Neutrophil (primary cell): ENCODE measurements around the gene CETP.

Experiments
- H3K27ac ChIP-seq: fragments of 200-600 bp; sonication (generic); 2 replicates; pipeline ENCODE4 v1.5.1; 2016; ENCODE audit warnings: mild to moderate bottlenecking, moderate library complexity
- H3K27me3 ChIP-seq: fragments of 200-600 bp; sonication (generic); 2 replicates; pipeline ENCODE4 v1.6.0; 2016; ENCODE audit warnings: mild to moderate bottlenecking
- H3K36me3 ChIP-seq: fragments of 200-600 bp; sonication (generic); 2 replicates; pipeline ENCODE4 v1.5.1; 2017
- H3K4me1 ChIP-seq, 2 experiments: fragments of 200-600 bp in 1 of 2; sonication (generic) in 1 of 2; 1 replicate in 1 of 2; 2 replicates in 1 of 2; pipeline versions ENCODE4 v1.5.1 to v1.6.1; 2013 to 2016; ENCODE audit warnings: low read depth in 1 of 2, low read length in 1 of 2, mild to moderate bottlenecking in 1 of 2, moderate library complexity in 1 of 2; ENCODE audit not compliant: control insufficient read depth in 1 of 2, insufficient read depth in 1 of 2
- H3K4me3 ChIP-seq, 2 experiments: fragments of 200-600 bp in 1 of 2; sonication (generic) in 1 of 2; 1 replicate in 1 of 2; 2 replicates in 1 of 2; pipeline ENCODE4 v1.5.1; 2013 to 2016; ENCODE audit warnings: low read depth in 1 of 2, low read length in 1 of 2, mild to moderate bottlenecking in 1 of 2, moderate library complexity in 1 of 2
- H3K9me3 ChIP-seq: fragments of 200-600 bp; sonication (generic); 2 replicates; pipeline ENCODE4 v1.5.1; 2016
- TF ChIP-seq, protein P1 (sequence below): fragments of 200-600 bp; sonication (generic); IDR thresholded peaks from 2 replicates; pipeline ENCODE4 v1.5.1; 2016; ENCODE audit warnings: antibody characterized with exemption

CETP gene

DNA sequence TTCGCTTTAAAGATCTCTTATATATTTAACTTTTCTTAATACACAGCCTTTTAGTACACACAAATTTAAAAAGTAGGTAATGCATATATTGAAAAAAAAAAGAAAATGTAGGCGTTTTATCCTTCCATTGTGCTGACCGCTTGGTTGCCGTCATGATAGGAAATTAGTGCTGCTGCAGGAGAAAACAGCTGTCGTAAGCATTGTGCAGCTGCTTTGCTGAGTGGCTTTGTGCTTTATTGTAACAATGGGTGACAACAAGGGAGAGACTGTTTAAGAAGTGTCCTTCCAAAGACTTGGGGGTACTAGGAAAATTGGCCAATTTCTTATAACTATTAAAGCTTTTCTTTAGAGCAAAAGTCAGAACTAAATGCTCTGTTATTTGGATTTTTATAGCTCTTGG is 24.8 kb upstream of the CETP start:
- Histone ChIP-seq H3K4me3 (no peak overlapping the region), H3K9me3 (no peaks in the 10 kb centered on the region), H3K27ac (no peak overlapping the region), H3K36me3 (peaks cover 73% of the 10 kb centered on the region), H3K27me3 (no peaks in the 10 kb centered on the region), H3K4me1 (peaks cover 15 to 21% of the 10 kb centered on the region in 2 experiments)
- TF ChIP-seq, protein P1, sequence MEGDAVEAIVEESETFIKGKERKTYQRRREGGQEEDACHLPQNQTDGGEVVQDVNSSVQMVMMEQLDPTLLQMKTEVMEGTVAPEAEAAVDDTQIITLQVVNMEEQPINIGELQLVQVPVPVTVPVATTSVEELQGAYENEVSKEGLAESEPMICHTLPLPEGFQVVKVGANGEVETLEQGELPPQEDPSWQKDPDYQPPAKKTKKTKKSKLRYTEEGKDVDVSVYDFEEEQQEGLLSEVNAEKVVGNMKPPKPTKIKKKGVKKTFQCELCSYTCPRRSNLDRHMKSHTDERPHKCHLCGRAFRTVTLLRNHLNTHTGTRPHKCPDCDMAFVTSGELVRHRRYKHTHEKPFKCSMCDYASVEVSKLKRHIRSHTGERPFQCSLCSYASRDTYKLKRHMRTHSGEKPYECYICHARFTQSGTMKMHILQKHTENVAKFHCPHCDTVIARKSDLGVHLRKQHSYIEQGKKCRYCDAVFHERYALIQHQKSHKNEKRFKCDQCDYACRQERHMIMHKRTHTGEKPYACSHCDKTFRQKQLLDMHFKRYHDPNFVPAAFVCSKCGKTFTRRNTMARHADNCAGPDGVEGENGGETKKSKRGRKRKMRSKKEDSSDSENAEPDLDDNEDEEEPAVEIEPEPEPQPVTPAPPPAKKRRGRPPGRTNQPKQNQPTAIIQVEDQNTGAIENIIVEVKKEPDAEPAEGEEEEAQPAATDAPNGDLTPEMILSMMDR, result no peak

DNA sequence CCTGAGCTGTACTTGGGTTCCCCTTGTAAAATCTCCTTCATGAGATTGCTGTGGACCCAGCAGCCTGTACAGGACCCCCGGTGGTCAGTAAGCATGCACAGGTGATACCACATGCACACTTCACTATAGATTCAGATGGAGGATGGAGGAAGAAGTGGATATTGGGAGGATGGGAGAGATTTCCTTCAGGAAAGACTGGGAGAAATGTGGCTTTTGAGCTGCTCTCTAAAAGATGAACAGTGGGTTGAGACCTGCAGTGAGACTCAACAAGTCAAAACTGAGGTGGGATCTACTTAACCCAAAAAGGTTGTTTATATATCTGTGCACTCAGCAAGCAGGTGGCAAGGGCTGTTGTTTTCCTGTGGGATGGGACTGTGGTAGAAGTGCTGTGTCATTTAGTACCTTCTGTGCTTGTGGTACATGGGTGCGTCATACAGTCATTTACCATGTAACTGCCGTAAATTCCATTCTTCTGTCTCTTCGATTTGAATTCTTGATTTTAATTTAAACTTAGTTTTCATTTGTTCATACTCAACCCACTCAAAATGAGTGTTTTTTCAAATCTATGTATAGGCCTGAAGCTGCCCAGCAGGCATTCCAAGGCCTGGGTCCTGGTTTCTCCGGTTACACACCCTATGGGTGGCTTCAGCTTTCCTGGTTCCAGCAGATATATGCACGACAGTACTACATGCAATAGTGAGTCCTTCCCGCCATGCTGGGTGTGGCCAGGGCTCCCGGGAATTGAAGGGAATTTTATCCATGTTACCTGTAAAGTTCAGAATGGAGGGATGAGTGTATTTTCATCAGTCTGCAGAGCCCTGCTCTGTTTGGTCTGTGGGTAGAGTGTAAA is 22.9 kb upstream of the CETP start:
- Histone ChIP-seq H3K36me3 (peaks cover 92% of the 10 kb centered on the region), H3K9me3 (no peaks in the 10 kb centered on the region), H3K27ac (peak overlapping the region; percentile 1), H3K27me3 (no peaks in the 10 kb centered on the region), H3K4me1 (peaks cover 6 to 11% of the 10 kb centered on the region in 2 experiments), H3K4me3 (no peak overlapping the region)
- TF ChIP-seq, protein P1, result no peak

DNA sequence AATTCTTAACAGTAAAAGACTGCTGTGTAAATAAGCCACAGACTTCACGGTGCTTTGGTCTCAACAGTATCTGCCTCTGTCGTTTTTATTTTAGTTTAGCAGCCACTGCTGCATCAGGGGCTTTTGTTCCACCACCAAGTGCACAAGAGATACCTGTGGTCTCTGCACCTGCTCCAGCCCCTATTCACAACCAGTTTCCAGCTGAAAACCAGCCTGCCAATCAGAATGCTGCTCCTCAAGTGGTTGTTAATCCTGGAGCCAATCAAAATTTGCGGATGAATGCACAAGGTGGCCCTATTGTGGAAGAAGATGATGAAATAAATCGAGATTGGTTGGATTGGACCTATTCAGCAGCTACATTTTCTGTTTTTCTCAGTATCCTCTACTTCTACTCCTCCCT is 21.9 kb upstream of the CETP start:
- H3K36me3 ChIP-seq, result peaks cover 100% of the 10 kb centered on the region
- H3K27ac ChIP-seq, result peak overlapping the region; percentile 14
- TF ChIP-seq, protein P1, result no peak
- H3K4me1 ChIP-seq, result peaks cover 0 to 3% of the 10 kb centered on the region in 2 experiments
- no peaks in the 10 kb centered on the region for H3K27me3 ChIP-seq
- no peaks in the 10 kb centered on the region for H3K9me3 ChIP-seq
- H3K4me3 ChIP-seq, result no peak overlapping the region

DNA sequence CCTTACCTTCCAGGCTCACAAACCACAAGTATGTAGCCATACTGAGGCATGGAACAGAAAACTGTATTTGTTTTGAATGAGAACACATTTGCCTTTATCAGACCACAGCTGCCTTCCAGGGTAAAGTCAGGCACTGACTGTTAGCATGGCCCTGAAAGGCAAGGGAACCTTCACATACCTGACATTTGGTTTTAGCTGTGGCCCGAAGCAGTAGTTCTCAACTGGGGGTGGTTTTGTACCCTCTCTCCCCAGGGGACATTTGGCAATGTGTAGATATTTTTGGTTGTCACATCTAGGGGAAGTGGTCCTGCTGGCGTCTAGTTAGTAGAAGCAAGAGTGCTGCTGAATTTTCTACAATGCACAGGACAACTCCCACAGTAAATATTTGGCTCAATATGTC is 20.7 kb upstream of the CETP start:
- Histone ChIP-seq H3K27ac (no peak overlapping the region), H3K27me3 (no peaks in the 10 kb centered on the region), H3K36me3 (peaks cover 100% of the 10 kb centered on the region), H3K4me1 (no peaks in the 10 kb centered on the region), H3K9me3 (no peaks in the 10 kb centered on the region), H3K4me3 (no peak overlapping the region)
- TF ChIP-seq, protein P1, result no peak

DNA sequence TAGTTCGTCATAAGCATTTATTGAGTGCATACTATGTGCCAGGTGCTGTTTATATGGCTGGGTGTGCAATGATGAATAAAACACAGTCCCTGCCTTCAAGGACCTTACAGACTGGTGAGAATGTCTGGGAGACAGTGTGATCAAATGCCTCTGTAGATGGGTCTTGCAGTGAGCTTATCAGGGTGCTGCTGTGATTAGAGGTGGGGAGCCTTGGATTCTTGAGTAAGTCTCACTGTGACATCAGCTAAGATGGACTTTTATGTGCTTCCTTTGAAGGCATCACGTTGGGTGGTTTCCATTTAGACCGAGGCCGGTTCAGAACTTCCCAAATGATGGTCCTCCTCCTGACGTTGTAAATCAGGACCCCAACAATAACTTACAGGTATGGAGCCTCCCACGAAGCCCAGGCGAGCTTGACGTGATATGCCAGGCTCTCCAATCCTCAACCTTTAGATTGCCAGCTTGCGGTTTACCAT is 19.9 kb upstream of the CETP start:
- H3K27me3 ChIP-seq, result no peaks in the 10 kb centered on the region
- TF ChIP-seq, protein P1, result no peak
- H3K4me1 ChIP-seq, result no peaks in the 10 kb centered on the region
- peaks cover 100% of the 10 kb centered on the region for H3K36me3 ChIP-seq
- H3K4me3 ChIP-seq, result no peak overlapping the region
- no peaks in the 10 kb centered on the region for H3K9me3 ChIP-seq
- H3K27ac ChIP-seq, result no peak overlapping the region
